Psoas muscle (tissue), 8 donors: ENCODE measurements around the gene TBX6. TPM values are rescaled to one million over a fixed set of nuclear protein-coding genes. Genes with fewer than 3 reads are reported as not detected.

ENCODE experiments used
- ATAC-seq, 4 donors: fragments of 200-7000 bp; cut with Tn5 transposase; one replicate each; pipeline ENCODE4 v1.9.1; 2020; ENCODE audit warnings: moderate library complexity in 3 of 4, mild to moderate bottlenecking in 2 of 4
- DNase-seq, 2 donors: peaks; one replicate each; pipeline ENCODE4 v3.0.0-alpha.2; 2020
- H3K27ac ChIP-seq: fragments of 200-600 bp; one replicate; pipeline ENCODE4 v1.8.0; 2022
- H3K27me3 ChIP-seq, 3 donors: fragments of 200-600 bp in 1 of 3; one replicate each; pipeline versions ENCODE4 v1.6.1 to v1.8.0; 2013 to 2022; ENCODE audit warnings: low read length in 2 of 3, mild to moderate bottlenecking in 2 of 3, moderate library complexity in 1 of 3; ENCODE audit not compliant: insufficient read depth in 3 of 3
- H3K36me3 ChIP-seq, 2 donors: fragments of 200-600 bp in 1 of 2; one replicate each; pipeline versions ENCODE4 v1.6.1 to v1.8.0; 2013 to 2022; ENCODE audit warnings: low read depth in 1 of 2, mild to moderate bottlenecking in 1 of 2, moderate library complexity in 1 of 2; ENCODE audit not compliant: insufficient read depth in 1 of 2
- H3K4me1 ChIP-seq: fragments of 200-600 bp; one replicate; pipeline ENCODE4 v1.8.0; 2022
- H3K4me3 ChIP-seq: fragments of 200-600 bp; one replicate; pipeline ENCODE4 v1.8.0; 2022; ENCODE audit warnings: mild to moderate bottlenecking
- H3K9me3 ChIP-seq: fragments of 200-600 bp; one replicate; pipeline ENCODE4 v1.8.0; 2022
- WGBS, 3 donors: extraction: QIAGEN DNeasy Blood & Tissue Kit; methylation state at CpG; one replicate each; pipeline versions ENCODE4 v1.1.6 to v1.1.7; 2013; 5-methylcytosine and 5-hydroxymethylcytosine counted together
- intact Hi-C, 2 donors: fragments of 100-400 bp; cut with DNase I; formaldehyde crosslinking; loops; one replicate each; pipeline versions ENCODE4 v1.11.0 to v1.14.2; 2022
- long read RNA-seq, 2 donors: library from polyadenylated mRNA; unstranded; transcript quantifications; one replicate each; pipeline ENCODE4 v2.0.0, GENCODE V29; 2021
- polyA plus RNA-seq, 3 donors: library from polyadenylated mRNA; stranded (reverse); fragments of 200-250 nt; gene quantifications; one replicate each; pipeline ENCODE4 v1.2.3, GENCODE V29; 2013
- total RNA-seq, 4 donors: library from RNA; stranded (reverse); fragmentation: NEBNext Ultra II Directional in 2 of 4; extraction: Animal tissue kit (Norgen Biotek cat#: 25700) in 2 of 4; gene quantifications; one replicate each; pipeline versions ENCODE4 v1.2.1 to v1.2.4, GENCODE V29; 2021 to 2023
- TF ChIP-seq, protein P1 (sequence below): fragments of 200-600 bp; IDR thresholded peaks from one replicate; pipeline ENCODE4 v1.8.0; 2022; ENCODE audit warnings: antibody characterized with exemption
- donor health status: healthy with polysubstance abuse.
- donor health status: DM: no; HTN: no; CAD: no; lungs with moderate emphysema.
- donor health status: Bipolar disorder and iron deficiency.
- donor health status: healthy.
- donor health status: DM: yes; HTN: yes; CAD: no.
- donor health status: DM: no; HTN: no; CAD: no.
- donor health status: DM: no; HTN: no; CAD: no.
- donor health status: DM: yes; HTN: yes; CAD: no.

TBX6 gene, protein sequence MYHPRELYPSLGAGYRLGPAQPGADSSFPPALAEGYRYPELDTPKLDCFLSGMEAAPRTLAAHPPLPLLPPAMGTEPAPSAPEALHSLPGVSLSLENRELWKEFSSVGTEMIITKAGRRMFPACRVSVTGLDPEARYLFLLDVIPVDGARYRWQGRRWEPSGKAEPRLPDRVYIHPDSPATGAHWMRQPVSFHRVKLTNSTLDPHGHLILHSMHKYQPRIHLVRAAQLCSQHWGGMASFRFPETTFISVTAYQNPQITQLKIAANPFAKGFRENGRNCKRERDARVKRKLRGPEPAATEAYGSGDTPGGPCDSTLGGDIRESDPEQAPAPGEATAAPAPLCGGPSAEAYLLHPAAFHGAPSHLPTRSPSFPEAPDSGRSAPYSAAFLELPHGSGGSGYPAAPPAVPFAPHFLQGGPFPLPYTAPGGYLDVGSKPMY
- total RNA-seq, result 1 to 10 TPM in 1 of 4 donors, under 1 TPM in 3; 0.32 to 1.0 (median 0.51) TPM
- 1 to 10 TPM in 2 of 3 donors, under 1 TPM in 1; 0.76 to 1.6 (median 1.5) TPM for polyA plus RNA-seq
- long read RNA-seq, donor 1, result 0 reads
- long read RNA-seq, donor 2, partial matches to known transcripts, result 0 of 1 reads
- long read RNA-seq, donor 2, other reads (novel, unspliced or antisense), result 0 of 1 reads

- H3K27ac ChIP-seq, result peak within 1 kb of the TSS; percentile 97
- H3K27me3 ChIP-seq, result no peaks in the 10 kb centered on the region
- peaks cover 34% of the 10 kb centered on the region for H3K4me1 ChIP-seq
- ATAC-seq (peak; percentile 89 to 91 (median 90)), DNase-seq (peak; percentile 95 to 97)
- TF ChIP-seq, protein P1, sequence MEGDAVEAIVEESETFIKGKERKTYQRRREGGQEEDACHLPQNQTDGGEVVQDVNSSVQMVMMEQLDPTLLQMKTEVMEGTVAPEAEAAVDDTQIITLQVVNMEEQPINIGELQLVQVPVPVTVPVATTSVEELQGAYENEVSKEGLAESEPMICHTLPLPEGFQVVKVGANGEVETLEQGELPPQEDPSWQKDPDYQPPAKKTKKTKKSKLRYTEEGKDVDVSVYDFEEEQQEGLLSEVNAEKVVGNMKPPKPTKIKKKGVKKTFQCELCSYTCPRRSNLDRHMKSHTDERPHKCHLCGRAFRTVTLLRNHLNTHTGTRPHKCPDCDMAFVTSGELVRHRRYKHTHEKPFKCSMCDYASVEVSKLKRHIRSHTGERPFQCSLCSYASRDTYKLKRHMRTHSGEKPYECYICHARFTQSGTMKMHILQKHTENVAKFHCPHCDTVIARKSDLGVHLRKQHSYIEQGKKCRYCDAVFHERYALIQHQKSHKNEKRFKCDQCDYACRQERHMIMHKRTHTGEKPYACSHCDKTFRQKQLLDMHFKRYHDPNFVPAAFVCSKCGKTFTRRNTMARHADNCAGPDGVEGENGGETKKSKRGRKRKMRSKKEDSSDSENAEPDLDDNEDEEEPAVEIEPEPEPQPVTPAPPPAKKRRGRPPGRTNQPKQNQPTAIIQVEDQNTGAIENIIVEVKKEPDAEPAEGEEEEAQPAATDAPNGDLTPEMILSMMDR, result peak; percentile 78
- no peaks in the 10 kb centered on the region for H3K9me3 ChIP-seq
- intact Hi-C loops, result loop anchor here in 1 of 2 donors (1.0 to 10.0 kb wide), 3 partner anchors 15 to 313 kb away; partner anchors contain the start of gene ZNF771
- 1% methylated on average over 63 to 76 of the region's 76 CpGs for WGBS, 3 donors
- H3K4me3 ChIP-seq, result peak within 1 kb of the TSS; percentile 64
- H3K36me3 ChIP-seq, result peaks cover 0 to 25% of the 10 kb centered on the region in 2 donors
Observed at GRCh38 chr16:30091474-30092372, at the start of gene TBX6. TBX6 (minus strand) TSS chr16:30091924; CDS start chr16:30091193, 731 bp downstream.

DNA sequence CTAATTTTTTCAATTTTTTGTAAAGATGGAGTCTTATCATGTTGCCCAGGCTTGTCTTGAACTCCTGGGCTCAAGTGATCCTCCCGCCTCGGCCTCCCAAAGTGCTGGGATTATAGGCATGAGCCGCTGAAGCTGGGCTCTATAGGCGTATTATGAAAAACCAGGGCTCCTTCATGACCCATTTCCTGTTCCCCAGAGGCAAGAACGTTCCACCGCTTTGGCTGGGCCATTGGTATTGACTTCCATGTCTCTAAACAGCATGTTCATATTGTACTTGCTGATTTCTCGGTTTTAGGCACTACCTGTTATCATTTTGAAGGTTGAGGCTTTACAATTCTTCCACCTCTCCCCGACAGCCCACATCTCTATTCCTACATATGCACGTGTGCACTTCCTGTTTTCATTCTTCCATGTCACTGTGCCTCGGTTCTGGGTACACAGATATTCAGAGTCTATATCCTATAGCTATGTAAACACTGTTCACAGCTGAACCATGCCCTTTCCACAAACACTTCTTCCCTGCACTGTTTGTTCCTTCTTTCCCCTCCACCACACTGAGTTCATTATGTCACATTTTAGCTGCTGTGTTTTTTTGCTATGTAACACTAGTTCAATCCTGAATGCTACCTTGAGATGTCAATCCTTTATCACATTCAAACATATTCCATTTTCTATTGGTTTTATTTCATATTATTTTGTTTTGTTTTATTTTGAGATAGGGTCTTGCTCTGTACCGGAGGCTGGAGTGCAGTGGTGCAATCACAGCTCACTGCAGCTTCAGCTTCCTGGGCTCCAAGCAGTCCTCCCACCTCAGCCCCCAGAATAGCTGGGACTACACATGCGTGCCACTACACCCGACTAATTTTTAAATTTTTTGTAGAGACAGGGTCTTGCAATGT, 48.1 kb upstream of the TBX6 start:
- ATAC-seq (no peak), DNase-seq (no peak)
- Histone ChIP-seq H3K27ac (no peak overlapping the region), H3K9me3 (no peaks in the 10 kb centered on the region), H3K4me3 (no peak overlapping the region), H3K27me3 (no peaks in the 10 kb centered on the region), H3K4me1 (no peaks in the 10 kb centered on the region), H3K36me3 (no peaks in the 10 kb centered on the region)
- intact Hi-C loops, result no loop called here
- TF ChIP-seq, protein P1, result no peak
- 76 to 79% (median 77%) methylated on average over 13 of the region's 13 CpGs for WGBS, 3 donors

- WGBS, 3 donors, result 50 to 52% (median 52%) methylated on average over 8 of the region's 8 CpGs
- TF ChIP-seq, protein P1, result no peak
Observed at GRCh38 chr16:30137897-30138296, 46.2 kb upstream of the TBX6 start.

More at GRCh38 chr16:30137897-30138296, 46.2 kb upstream of the TBX6 start:
- Histone ChIP-seq H3K36me3 (no peaks in the 10 kb centered on the region), H3K27ac (no peak overlapping the region), H3K4me1 (no peaks in the 10 kb centered on the region), H3K9me3 (no peaks in the 10 kb centered on the region), H3K27me3 (no peaks in the 10 kb centered on the region), H3K4me3 (no peak overlapping the region)
- no peak for ATAC-seq
- no peak for DNase-seq
- intact Hi-C loops, result no loop called here
